ENCODE measurements around the gene COQ3. TPM values are rescaled to one million over a fixed set of nuclear protein-coding genes. Genes with fewer than 3 reads are reported as not detected.

The COQ3 gene
- total RNA-seq, 1 experiment from 2014 or later = 10.9 TPM

- Mint-ChIP-seq H3K4me1 (peaks cover 64 to 72% of the 10 kb centered on the region in 2 experiments), H3K4me3 (peak overlapping the region; percentile 95 to 99), H3K9me3 (no peaks in the 10 kb centered on the region; a peak in 2 of 5 replicates), H3K27me3 (ENCODE audit: low read depth) (no peaks in the 10 kb centered on the region), H3K36me3 (ENCODE audit: insufficient read depth in 1 of 3, low read depth in 3 of 3) (peaks cover 13 to 28% (median 26%) of the 10 kb centered on the region in 3 experiments; a peak in 6 of 7 replicates), H3K27ac (peak overlapping the region; percentile 99 to 100 (median 99))
- Histone ChIP-seq H3K27me3 (ENCODE audit: insufficient read depth, low read length) (no peaks in the 10 kb centered on the region), H3K79me1 (ENCODE audit: insufficient read depth, low read depth, low read length, poor library complexity, severe bottlenecking) (no peaks in the 10 kb centered on the region), H2BK5ac (ENCODE audit: insufficient read length, low read length) (peak overlapping the region; percentile 97), H2AK5ac (ENCODE audit: insufficient read length, low read length) (no peak overlapping the region), H2BK12ac (ENCODE audit: insufficient read length, low read depth, low read length) (peak overlapping the region; percentile 77), H3K9ac (ENCODE audit: extremely low read depth, insufficient read length, low read length) (peak overlapping the region; percentile 94), H3K79me2 (ENCODE audit: insufficient read depth, low read length) (peaks cover 36% of the 10 kb centered on the region; the same call in 1 of the 2 replicates), H3K23me2 (ENCODE audit: insufficient read length, low read depth, low read length, poor library complexity, severe bottlenecking) (peaks cover 4% of the 10 kb centered on the region), H4K20me1 (ENCODE audit: control insufficient read depth, insufficient read depth, insufficient read length) (no peaks in the 10 kb centered on the region), H3T11ph (ENCODE audit: low read length) (peak overlapping the region; percentile 85), H3K18ac (ENCODE audit: insufficient read length, low read depth, low read length) (peak overlapping the region; percentile 99), H3K23ac (ENCODE audit: insufficient read length, low read depth, low read length) (no peak overlapping the region), H3K14ac (ENCODE audit: insufficient read depth, low read length) (peak overlapping the region; percentile 99), H4K5ac (ENCODE audit: insufficient read length, low read depth, low read length) (peak overlapping the region; percentile 100), H3K9me3 (ENCODE audit: control insufficient read depth, low read depth, low read length) (no peaks in the 10 kb centered on the region), H3K27ac (ENCODE audit: insufficient read length, low read depth, low read length) (peak overlapping the region; percentile 92), H2BK20ac (ENCODE audit: low read depth, low read length, poor library complexity, severe bottlenecking) (no peak overlapping the region), H2AFZ (ENCODE audit: low read length) (peak overlapping the region; percentile 99), H4K8ac (replicated peaks; ENCODE audit: insufficient read length, low read depth, low read length) (no peak overlapping the region), H3K4me2 (ENCODE audit: insufficient read depth, insufficient read length, low read length) (peak overlapping the region; percentile 87), H4K91ac (ENCODE audit: insufficient read length, low read depth, low read length) (peak overlapping the region; percentile 87), H2BK120ac (ENCODE audit: low read depth, low read length, poor library complexity, severe bottlenecking) (peak overlapping the region; percentile 94), H3K4me1 (ENCODE audit: insufficient read depth, low read length) (no peaks in the 10 kb centered on the region), H3K4ac (ENCODE audit: low read depth, low read length) (peak overlapping the region; percentile 96; the same call in 1 of the 2 replicates), H2BK15ac (ENCODE audit: low read depth, low read length) (peak overlapping the region; percentile 82; the same call in 1 of the 2 replicates), H3K56ac (ENCODE audit: insufficient read length, low read depth, low read length) (peak overlapping the region; percentile 34)
- peak; percentile 69; the same call in 2 of the 3 replicates for TF ChIP-seq CTCF (conservative IDR thresholded peaks at IDR 0.05)
- WGBS (ENCODE audit: extremely low coverage, insufficient read length, low lambda C conversion rate) = no CpG with 5 or more reads among the region's 29 CpGs
- DNase-seq = peak; percentile 94
Observed at GRCh38 chr6:99425647-99426450, 31.9 kb upstream of the COQ3 start.

Measured in H9 (cell line).